ENCODE results near the gene ADM2. TPM values are rescaled to one million over a fixed set of nuclear protein-coding genes. Genes with fewer than 3 reads are reported as not detected.

ADM2 gene
- total and polyA plus RNA-seq, 2 of the 13 experiments (the other 11 are each of a cell fraction or from before 2014, with no cell fraction given) = 1.2 to 3.0 TPM

DNA sequence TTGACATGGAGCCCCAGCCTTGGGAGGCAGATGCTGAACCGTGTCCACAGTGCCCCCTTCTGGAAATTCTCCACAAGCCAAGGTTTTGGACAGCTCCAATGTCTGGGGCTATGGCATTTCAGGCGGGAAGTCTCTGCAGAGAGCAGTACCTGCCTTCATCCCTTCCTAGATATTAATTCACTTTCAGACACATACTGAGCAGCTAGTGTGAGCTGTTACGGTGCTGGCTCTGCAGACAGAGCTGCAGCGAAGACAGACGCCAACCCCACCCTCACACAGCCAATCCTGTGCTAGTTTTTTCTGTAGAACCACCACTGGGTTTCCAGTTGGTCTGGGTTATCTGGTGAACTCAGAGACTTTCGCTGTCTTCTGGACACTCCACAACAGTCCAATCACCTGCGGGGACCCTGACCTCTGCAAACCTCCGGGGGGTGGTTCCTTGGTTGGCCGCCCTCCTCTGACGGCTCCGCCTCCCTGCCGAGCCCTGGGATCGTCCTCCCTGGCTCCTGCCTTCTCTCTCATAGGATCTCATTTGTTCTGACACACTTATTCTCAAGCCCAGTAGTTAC, 17.1 kb downstream of the ADM2 start (continued):
- TF ChIP-seq, protein P1, sequence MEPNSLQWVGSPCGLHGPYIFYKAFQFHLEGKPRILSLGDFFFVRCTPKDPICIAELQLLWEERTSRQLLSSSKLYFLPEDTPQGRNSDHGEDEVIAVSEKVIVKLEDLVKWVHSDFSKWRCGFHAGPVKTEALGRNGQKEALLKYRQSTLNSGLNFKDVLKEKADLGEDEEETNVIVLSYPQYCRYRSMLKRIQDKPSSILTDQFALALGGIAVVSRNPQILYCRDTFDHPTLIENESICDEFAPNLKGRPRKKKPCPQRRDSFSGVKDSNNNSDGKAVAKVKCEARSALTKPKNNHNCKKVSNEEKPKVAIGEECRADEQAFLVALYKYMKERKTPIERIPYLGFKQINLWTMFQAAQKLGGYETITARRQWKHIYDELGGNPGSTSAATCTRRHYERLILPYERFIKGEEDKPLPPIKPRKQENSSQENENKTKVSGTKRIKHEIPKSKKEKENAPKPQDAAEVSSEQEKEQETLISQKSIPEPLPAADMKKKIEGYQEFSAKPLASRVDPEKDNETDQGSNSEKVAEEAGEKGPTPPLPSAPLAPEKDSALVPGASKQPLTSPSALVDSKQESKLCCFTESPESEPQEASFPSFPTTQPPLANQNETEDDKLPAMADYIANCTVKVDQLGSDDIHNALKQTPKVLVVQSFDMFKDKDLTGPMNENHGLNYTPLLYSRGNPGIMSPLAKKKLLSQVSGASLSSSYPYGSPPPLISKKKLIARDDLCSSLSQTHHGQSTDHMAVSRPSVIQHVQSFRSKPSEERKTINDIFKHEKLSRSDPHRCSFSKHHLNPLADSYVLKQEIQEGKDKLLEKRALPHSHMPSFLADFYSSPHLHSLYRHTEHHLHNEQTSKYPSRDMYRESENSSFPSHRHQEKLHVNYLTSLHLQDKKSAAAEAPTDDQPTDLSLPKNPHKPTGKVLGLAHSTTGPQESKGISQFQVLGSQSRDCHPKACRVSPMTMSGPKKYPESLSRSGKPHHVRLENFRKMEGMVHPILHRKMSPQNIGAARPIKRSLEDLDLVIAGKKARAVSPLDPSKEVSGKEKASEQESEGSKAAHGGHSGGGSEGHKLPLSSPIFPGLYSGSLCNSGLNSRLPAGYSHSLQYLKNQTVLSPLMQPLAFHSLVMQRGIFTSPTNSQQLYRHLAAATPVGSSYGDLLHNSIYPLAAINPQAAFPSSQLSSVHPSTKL (CRISPR knock-in tag; IDR thresholded peaks at IDR 0.05) = peak; percentile 16; the same call in 1 of the 2 replicates
- TF ChIP-seq ZMYM4 (CRISPR knock-in tag; IDR thresholded peaks at IDR 0.05) (peak; percentile 59; the same call in 1 of the 2 replicates), XRCC5 (optimal IDR thresholded peaks at IDR 0.05; ENCODE audit: low read length) (peak; percentile 73), PHF21A (CRISPR knock-in tag; IDR thresholded peaks at IDR 0.05) (peak; percentile 40; the same call in 1 of the 2 replicates), HDAC2 (CRISPR knock-in tag; IDR thresholded peaks at IDR 0.05) (no peak), BRD4 (CRISPR knock-in tag; IDR thresholded peaks at IDR 0.05) (no peak), NR2F2 (IDR thresholded peaks at IDR 0.05; ENCODE audit: borderline replicate concordance, low read depth) (peak; percentile 45), NFYB (CRISPR knock-in tag; IDR thresholded peaks at IDR 0.05) (0 out of 2 replicates have a peak, but pooled peaks have one; percentile 48), LCORL (IDR thresholded peaks at IDR 0.05) (no peak), LCORL (CRISPR knock-in tag; IDR thresholded peaks at IDR 0.05) (peak; percentile 80), NCOA2 (CRISPR knock-in tag; IDR thresholded peaks at IDR 0.05) (0 out of 2 replicates have a peak, but pooled peaks have one; percentile 14), ARHGAP35 (CRISPR knock-in tag; IDR thresholded peaks at IDR 0.05; ENCODE audit: borderline replicate concordance) (0 out of 2 replicates have a peak, but pooled peaks have one; percentile 14)
- TF ChIP-seq, protein P2, sequence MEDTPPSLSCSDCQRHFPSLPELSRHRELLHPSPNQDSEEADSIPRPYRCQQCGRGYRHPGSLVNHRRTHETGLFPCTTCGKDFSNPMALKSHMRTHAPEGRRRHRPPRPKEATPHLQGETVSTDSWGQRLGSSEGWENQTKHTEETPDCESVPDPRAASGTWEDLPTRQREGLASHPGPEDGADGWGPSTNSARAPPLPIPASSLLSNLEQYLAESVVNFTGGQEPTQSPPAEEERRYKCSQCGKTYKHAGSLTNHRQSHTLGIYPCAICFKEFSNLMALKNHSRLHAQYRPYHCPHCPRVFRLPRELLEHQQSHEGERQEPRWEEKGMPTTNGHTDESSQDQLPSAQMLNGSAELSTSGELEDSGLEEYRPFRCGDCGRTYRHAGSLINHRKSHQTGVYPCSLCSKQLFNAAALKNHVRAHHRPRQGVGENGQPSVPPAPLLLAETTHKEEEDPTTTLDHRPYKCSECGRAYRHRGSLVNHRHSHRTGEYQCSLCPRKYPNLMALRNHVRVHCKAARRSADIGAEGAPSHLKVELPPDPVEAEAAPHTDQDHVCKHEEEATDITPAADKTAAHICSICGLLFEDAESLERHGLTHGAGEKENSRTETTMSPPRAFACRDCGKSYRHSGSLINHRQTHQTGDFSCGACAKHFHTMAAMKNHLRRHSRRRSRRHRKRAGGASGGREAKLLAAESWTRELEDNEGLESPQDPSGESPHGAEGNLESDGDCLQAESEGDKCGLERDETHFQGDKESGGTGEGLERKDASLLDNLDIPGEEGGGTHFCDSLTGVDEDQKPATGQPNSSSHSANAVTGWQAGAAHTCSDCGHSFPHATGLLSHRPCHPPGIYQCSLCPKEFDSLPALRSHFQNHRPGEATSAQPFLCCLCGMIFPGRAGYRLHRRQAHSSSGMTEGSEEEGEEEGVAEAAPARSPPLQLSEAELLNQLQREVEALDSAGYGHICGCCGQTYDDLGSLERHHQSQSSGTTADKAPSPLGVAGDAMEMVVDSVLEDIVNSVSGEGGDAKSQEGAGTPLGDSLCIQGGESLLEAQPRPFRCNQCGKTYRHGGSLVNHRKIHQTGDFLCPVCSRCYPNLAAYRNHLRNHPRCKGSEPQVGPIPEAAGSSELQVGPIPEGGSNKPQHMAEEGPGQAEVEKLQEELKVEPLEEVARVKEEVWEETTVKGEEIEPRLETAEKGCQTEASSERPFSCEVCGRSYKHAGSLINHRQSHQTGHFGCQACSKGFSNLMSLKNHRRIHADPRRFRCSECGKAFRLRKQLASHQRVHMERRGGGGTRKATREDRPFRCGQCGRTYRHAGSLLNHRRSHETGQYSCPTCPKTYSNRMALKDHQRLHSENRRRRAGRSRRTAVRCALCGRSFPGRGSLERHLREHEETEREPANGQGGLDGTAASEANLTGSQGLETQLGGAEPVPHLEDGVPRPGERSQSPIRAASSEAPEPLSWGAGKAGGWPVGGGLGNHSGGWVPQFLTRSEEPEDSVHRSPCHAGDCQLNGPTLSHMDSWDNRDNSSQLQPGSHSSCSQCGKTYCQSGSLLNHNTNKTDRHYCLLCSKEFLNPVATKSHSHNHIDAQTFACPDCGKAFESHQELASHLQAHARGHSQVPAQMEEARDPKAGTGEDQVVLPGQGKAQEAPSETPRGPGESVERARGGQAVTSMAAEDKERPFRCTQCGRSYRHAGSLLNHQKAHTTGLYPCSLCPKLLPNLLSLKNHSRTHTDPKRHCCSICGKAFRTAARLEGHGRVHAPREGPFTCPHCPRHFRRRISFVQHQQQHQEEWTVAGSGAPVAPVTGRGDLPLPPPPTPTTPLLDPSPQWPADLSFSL (CRISPR knock-in tag; IDR thresholded peaks at IDR 0.05) = no peak
- TF ChIP-seq, protein P3, sequence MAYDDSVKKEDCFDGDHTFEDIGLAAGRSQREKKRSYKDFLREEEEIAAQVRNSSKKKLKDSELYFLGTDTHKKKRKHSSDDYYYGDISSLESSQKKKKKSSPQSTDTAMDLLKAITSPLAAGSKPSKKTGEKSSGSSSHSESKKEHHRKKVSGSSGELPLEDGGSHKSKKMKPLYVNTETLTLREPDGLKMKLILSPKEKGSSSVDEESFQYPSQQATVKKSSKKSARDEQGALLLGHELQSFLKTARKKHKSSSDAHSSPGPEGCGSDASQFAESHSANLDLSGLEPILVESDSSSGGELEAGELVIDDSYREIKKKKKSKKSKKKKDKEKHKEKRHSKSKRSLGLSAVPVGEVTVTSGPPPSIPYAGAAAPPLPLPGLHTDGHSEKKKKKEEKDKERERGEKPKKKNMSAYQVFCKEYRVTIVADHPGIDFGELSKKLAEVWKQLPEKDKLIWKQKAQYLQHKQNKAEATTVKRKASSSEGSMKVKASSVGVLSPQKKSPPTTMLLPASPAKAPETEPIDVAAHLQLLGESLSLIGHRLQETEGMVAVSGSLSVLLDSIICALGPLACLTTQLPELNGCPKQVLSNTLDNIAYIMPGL (CRISPR knock-in tag; IDR thresholded peaks at IDR 0.05; ENCODE audit: borderline replicate concordance in 1 of 2, low read depth in 1 of 2) = peak; percentile 74 to 84
- TF ChIP-seq, protein P4, sequence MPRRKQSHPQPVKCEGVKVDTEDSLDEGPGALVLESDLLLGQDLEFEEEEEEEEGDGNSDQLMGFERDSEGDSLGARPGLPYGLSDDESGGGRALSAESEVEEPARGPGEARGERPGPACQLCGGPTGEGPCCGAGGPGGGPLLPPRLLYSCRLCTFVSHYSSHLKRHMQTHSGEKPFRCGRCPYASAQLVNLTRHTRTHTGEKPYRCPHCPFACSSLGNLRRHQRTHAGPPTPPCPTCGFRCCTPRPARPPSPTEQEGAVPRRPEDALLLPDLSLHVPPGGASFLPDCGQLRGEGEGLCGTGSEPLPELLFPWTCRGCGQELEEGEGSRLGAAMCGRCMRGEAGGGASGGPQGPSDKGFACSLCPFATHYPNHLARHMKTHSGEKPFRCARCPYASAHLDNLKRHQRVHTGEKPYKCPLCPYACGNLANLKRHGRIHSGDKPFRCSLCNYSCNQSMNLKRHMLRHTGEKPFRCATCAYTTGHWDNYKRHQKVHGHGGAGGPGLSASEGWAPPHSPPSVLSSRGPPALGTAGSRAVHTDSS (CRISPR knock-in tag; conservative IDR thresholded peaks at IDR 0.05) = no peak

All from HepG2 (cell line).